Kidney (tissue), 14 donors: ENCODE measurements around the gene GTF3C1. TPM values are rescaled to one million over a fixed set of nuclear protein-coding genes. Genes with fewer than 3 reads are reported as not detected.

Source experiments
- DNase-seq, 5 donors: peaks; one replicate each; pipeline ENCODE4 v3.0.0-alpha.2; 2013 to 2020
- FAIRE-seq: peaks from 2 replicates; lab custom pipeline; 2012; peaks lifted over from hg19 to GRCh38; lab: Jason Lieb, UNC
- H3K27ac ChIP-seq, 2 donors: one replicate each; pipeline ENCODE4 v1.7.0; 2013; ENCODE audit warnings: low read depth in 2 of 2, low read length in 2 of 2, inconsistent platforms in 1 of 2
- H3K27me3 ChIP-seq: one replicate; pipeline ENCODE4 v1.7.1; 2013; ENCODE audit warnings: low read length, inconsistent platforms; ENCODE audit not compliant: control insufficient read depth, insufficient read depth
- H3K36me3 ChIP-seq, 3 donors: one replicate each; pipeline versions ENCODE4 v1.7.0 to v1.7.1; 2013; ENCODE audit warnings: low read length in 3 of 3, control low read depth in 1 of 3, inconsistent platforms in 1 of 3; ENCODE audit not compliant: insufficient read depth in 3 of 3, control insufficient read depth in 2 of 3
- H3K4me1 ChIP-seq, 3 donors: one replicate each; pipeline versions ENCODE4 v1.7.0 to v1.7.1; 2013; ENCODE audit warnings: low read length in 3 of 3, inconsistent platforms in 1 of 3, low read depth in 1 of 3; ENCODE audit not compliant: control insufficient read depth in 2 of 3, insufficient read depth in 2 of 3
- H3K4me3 ChIP-seq, 3 donors: one replicate each; pipeline versions ENCODE4 v1.7.0 to v1.8.1; 2013; ENCODE audit warnings: low read length in 3 of 3, control low read depth in 1 of 3, inconsistent platforms in 1 of 3
- H3K9ac ChIP-seq, 3 donors: one replicate each; pipeline versions ENCODE4 v1.7.0 to v1.7.1; 2013; ENCODE audit warnings: low read length in 3 of 3, control low read depth in 1 of 3, inconsistent platforms in 1 of 3
- H3K9me3 ChIP-seq, 3 donors: one replicate each; pipeline versions ENCODE4 v1.7.0 to v1.7.1; 2013; ENCODE audit warnings: low read length in 3 of 3, control low read depth in 1 of 3, inconsistent platforms in 1 of 3; ENCODE audit not compliant: control insufficient read depth in 2 of 3, insufficient read depth in 1 of 3
- intact Hi-C: fragments of 100-400 bp; cut with DNase I; formaldehyde crosslinking; loops from one replicate; pipeline ENCODE4 v1.11.1; 2022
- polyA plus RNA-seq: library from polyadenylated mRNA; stranded (reverse); fragments of 350-450 nt; fragmentation: Illumina TruSeq; extraction: RNeasy Lipid Tissue Mini Kit (QIAGEN cat#74804); gene quantifications from one replicate; pipeline ENCODE4 v1.2.3, GENCODE V29; 2014; ENCODE audit warnings: low read depth, low replicate concordance; ENCODE audit not compliant: insufficient read depth
- total RNA-seq: library from RNA; stranded (reverse); fragmentation: NEBNext Ultra II Directional; extraction: Animal tissue kit (Norgen Biotek cat#: 25700); gene quantifications from one replicate; pipeline ENCODE4 v1.2.1, GENCODE V29; 2021
- TF ChIP-seq, protein P1 (sequence below): IDR thresholded peaks from 3 replicates; pipeline ENCODE4 v1.5.1; 2012; ENCODE audit warnings: mild to moderate bottlenecking, moderate library complexity, borderline replicate concordance; ENCODE audit not compliant: insufficient read depth; ENCODE audit errors: extremely low read depth
- donor health status: control.
- donor health status: control.
- donor health status: control.
- donor health status: control.
- donor health status: control.
- donor health status: DM: yes; HTN: yes; CAD: no.
- donor health status: Normal renal cell carcinoma (clear cell type).

The GTF3C1 gene
- total and polyA plus RNA-seq, 2 donors from 2014 or later, result 59.0 to 81.7 TPM

DNA sequence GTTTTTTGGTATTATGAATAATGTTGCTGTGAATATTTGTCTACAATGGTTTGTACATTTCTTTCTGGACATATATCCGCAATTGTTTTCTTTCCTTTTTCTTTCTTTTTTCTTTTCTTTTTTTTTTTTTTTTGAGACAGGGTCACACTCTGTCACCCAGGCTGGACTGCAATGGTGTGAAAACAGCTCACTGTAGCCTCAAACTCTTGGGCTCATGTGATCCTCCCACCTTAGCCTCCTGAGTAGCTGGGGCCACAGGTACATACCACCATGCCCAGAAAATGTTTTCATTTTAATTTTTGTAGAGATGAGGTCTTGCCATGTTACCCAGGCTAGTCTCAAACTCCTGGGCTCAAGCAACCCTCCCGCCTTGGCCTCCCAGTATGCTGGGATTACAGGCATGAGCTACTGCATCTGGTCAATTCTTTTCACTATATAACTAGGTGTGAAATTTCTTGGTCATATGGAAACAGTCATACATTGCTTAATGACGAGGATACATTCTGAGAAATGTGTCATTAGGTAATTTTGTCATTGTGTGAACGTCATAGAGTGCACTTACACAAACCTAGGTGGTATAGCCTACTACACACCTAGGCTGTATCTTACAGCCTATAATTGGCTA, 132.6 kb downstream of the GTF3C1 start:
- Histone ChIP-seq H3K27ac (no peak overlapping the region), H3K4me3 (no peak overlapping the region), H3K9ac (no peak overlapping the region), H3K9me3 (peaks cover 0 to 5% (median 0%) of the 10 kb centered on the region in 3 donors), H3K36me3 (no peaks in the 10 kb centered on the region), H3K4me1 (no peaks in the 10 kb centered on the region), H3K27me3 (no peaks in the 10 kb centered on the region)
- TF ChIP-seq, protein P1, sequence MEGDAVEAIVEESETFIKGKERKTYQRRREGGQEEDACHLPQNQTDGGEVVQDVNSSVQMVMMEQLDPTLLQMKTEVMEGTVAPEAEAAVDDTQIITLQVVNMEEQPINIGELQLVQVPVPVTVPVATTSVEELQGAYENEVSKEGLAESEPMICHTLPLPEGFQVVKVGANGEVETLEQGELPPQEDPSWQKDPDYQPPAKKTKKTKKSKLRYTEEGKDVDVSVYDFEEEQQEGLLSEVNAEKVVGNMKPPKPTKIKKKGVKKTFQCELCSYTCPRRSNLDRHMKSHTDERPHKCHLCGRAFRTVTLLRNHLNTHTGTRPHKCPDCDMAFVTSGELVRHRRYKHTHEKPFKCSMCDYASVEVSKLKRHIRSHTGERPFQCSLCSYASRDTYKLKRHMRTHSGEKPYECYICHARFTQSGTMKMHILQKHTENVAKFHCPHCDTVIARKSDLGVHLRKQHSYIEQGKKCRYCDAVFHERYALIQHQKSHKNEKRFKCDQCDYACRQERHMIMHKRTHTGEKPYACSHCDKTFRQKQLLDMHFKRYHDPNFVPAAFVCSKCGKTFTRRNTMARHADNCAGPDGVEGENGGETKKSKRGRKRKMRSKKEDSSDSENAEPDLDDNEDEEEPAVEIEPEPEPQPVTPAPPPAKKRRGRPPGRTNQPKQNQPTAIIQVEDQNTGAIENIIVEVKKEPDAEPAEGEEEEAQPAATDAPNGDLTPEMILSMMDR, result no peak
- no peak for FAIRE-seq
- intact Hi-C loops, result no loop called here
- no peak for DNase-seq

DNA sequence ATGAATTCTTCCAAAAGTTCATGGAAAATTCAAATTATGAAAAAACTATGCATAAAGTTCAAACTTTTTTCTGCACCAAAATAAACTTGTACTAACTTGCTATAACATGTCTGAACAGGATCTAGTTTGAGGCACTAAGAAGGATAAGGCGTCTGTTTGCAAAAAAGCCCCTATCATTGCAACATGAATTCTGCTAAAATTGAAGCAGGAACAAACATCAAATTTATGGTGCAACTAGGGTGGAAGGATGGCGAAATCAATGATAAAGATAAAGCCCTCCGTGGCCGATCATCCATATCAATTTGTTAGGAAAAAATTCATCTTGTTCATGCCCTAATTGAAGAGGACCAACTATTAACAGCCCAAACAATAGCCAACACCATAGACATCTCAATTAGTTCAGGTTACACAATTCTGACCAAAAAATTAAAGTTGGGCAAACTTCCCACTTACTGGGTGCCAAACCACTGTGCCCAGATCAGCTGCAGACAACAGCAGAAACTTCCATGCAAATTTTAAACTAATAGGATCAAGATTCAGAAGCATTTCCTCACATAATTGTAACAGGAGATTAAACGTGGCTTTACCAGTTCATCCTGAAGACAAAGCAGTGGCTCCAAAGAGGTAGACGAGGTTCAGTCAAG, 134.8 kb downstream of the GTF3C1 start:
- Histone ChIP-seq H3K36me3 (no peaks in the 10 kb centered on the region), H3K27ac (no peak overlapping the region), H3K9me3 (no peaks in the 10 kb centered on the region), H3K4me1 (no peaks in the 10 kb centered on the region), H3K4me3 (no peak overlapping the region), H3K27me3 (no peaks in the 10 kb centered on the region), H3K9ac (no peak overlapping the region)
- TF ChIP-seq, protein P1, result no peak
- no peak for DNase-seq
- FAIRE-seq, result no peak
- intact Hi-C loops, result no loop called here

DNA sequence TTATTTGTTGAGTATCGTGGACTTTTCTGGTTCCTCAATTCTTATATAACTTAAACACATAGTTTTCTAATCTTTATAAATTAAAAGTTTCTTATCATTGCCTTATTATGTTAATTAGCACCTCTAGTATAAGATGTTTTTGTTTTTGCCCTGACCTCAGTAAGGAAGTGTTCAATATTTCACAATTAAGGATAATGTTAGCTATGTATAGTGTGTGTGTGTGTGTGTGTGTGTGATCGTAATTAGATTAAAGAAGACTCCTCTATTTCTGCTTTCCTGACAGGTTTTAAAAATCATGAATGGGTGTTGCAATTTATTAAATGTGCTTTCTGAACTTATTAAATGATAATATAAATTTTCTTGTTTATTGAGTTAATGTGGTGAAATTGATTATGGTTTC, 135.8 kb downstream of the GTF3C1 start:
- no peak overlapping the region for H3K9ac ChIP-seq
- TF ChIP-seq, protein P1, result no peak
- H3K4me1 ChIP-seq, result no peaks in the 10 kb centered on the region
- H3K9me3 ChIP-seq, result no peaks in the 10 kb centered on the region
- no peak overlapping the region for H3K27ac ChIP-seq
- H3K36me3 ChIP-seq, result no peaks in the 10 kb centered on the region
- intact Hi-C loops, result no loop called here
- no peak for DNase-seq
- no peaks in the 10 kb centered on the region for H3K27me3 ChIP-seq
- no peak for FAIRE-seq
- H3K4me3 ChIP-seq, result no peak overlapping the region
